RPMI8226 (cell line): Measurements from ENCODE around the gene ADD3.
"Not testable (repeated sequence)": the region's sequence is repeated elsewhere in the genome, so short reads cannot be mapped to it uniquely, and the experiment has no call there.

Experiments used
- DNase-seq: peaks from one replicate; pipeline ENCODE4 v3.0.0-alpha.2; 2015

ADD3 gene

DNA sequence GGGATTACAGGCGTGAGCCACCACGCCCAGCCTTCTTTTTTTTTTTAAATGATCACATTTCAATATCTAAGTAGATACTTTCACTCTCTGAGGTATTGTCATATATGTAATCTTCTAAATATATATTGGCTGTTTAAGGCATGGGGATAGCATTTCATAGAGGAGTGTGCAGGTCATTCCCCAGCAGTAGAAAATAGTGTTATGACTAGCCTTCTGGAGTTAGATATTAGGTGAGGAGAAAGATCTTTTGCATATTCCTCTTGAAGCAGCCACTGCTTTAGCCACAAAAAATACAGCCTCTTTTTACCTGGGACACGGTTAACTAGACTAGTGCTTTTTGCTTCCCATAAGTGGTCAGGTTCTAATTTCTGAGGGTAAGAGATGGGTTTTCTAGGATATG lies 28.9 kb downstream of the ADD3 start:
- DNase-seq, result no peak

DNA sequence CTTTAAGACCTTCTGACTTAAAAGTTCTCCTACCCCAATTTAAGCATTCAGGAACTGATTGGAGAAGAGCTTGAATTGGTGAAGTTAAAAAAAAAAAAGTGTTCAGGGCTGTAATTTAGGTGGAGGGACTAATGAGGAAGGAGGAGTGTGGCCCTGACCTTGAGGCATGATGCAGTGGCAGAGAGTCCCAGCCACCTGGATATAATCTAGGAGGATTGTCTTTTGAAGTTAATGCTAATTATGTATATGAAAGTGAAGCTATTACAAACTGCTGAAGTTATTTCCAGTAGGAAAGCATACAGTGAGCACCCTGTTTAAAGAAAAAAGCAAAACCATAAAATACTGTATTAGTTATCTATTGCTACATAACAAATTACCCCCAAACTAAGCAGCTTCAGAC lies 31.5 kb downstream of the ADD3 start:
- DNase-seq, result no peak

GRCh38 chr10:110040108-110040507 lies 32.3 kb downstream of the ADD3 start:
- DNase-seq, result no peak

DNA sequence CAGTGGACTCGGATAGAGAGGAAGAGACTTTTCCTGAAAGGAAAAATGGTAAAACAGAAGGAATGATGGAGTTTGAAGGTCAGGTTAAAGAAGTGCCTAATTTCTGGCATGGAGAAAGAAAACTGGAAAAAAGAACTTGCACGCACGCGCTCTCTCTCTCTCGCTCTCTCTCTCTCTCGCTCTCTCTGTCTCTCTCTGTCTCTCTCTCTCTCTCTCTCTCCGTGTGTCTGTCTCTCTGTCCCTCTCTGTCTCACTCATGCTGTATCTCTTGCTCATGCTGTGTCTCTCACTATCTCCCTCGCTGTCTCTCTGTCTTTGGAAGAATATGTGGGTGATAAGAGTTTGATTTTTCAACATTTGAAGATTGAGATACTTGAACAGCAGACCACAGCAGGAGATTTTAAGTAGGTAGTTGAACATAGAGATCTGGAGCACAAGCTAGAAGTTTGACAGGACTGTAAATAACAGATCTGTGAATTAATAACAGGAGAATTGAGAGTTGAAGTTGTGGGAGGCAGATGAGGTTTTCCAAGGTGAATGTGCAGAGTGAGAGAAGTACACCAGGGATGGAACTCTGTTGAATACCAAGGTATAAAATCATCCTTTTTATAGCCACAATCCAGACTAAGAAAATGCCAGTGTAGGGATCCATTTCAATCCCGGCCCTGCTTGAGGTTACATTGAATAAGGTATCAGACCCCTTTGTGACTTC lies 33.1 kb downstream of the ADD3 start:
- no peak for DNase-seq

DNA sequence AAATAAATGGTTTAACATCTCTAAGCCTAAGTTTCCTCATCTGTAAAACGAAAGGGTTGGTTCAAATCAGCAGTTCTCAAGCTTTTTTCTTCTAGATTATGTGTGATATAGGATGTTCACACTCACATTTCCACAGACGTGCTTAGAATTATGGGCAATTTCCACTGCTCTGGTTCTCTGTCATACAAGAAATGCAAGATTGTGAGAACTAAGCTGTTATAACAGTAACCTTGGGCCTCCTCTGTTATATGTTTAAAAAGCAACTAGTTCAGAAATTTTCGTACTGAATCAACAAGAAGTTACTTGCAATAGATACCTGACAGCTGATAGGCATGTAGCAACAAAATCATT lies 33.7 kb downstream of the ADD3 start:
- DNase-seq, result no peak

GRCh38 chr10:110042181-110042580 lies 34.4 kb downstream of the ADD3 start:
- no peak for DNase-seq

DNA sequence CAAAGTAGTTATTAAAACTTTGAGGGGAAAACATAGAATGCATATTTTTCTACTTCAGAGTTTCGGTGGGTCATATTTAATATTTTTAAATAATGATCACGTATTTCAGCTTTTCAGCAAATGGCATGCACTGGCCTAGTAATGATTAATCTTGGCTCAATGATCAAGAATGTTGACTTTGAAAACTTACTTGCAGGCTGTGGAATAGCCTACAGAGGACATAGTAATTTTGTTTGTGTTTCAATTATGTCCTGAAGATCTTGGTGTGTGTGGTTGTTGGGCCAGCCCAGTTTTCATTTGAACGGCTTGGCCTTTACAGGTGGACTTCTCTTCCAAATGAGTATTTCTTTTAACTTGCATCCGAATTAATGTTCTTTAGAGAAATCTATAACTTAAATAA lies 35.1 kb downstream of the ADD3 start:
- no peak for DNase-seq

DNA sequence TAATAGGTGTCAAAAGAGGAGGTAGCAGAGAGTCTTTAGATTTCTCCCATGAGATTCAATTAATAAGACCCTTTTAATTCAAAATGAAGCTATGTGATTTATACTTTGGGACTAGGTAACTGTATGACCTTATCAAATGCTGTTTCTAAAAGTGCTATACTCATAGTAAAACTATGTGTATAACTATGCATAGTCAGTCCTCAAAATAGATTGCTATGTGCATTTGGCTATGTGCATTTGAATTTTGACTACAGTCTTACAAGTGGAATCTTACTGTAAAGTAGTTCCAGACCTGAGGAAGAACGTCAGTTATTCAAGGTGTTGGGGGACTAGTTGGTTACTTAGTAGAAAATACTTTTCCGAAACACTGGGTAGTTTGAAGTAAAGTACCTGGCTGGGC lies 36.9 kb downstream of the ADD3 start:
- DNase-seq, result no peak

- DNase-seq, result no peak
Observed at GRCh38 chr10:110045772-110046171, 38.0 kb downstream of the ADD3 start.

- not testable (repeated sequence) for DNase-seq
Observed at GRCh38 chr10:110048145-110048544, 40.4 kb downstream of the ADD3 start.

DNA sequence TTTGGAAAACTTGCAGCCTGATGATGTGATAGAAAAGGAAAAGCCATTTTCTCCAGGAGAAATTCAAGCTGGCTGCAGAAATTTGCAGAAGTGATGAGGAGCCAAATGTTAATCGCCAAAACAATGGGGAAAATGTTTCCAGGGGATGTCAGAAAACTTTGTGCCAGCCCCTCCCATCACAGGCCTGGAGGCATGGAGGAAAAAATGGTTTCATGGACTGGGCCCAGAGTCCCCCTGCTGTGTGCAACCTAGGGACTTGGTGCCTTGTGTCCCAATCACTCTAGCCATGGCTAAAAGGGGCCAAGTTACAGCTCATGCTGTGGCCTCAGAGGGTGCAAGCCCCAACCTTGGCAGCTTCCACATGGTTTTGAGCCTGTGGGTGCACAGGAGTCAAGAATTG lies 41.0 kb downstream of the ADD3 start:
- no peak for DNase-seq

GRCh38 chr10:110049889-110050591 lies 42.3 kb downstream of the ADD3 start:
- DNase-seq, result not testable (repeated sequence)

DNA sequence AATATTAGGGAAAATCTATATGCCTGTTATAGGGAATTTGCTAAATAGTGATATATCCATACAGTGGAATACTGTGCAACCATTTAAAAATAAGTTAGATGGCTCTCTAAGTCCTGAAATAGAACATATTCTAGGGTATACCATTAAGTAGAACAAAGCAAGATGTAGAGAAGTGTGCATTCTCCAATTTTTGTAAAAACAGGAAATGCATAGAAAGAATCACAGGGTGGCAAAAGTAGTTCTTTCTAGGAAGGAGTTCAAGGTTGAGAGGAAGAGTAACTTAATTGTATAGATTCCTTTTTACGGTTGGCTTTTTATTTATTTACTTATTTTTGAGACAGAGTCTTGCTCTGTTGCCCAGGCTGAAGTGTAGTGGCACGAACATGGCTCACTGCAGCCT lies 43.7 kb downstream of the ADD3 start:
- DNase-seq, result no peak

DNA sequence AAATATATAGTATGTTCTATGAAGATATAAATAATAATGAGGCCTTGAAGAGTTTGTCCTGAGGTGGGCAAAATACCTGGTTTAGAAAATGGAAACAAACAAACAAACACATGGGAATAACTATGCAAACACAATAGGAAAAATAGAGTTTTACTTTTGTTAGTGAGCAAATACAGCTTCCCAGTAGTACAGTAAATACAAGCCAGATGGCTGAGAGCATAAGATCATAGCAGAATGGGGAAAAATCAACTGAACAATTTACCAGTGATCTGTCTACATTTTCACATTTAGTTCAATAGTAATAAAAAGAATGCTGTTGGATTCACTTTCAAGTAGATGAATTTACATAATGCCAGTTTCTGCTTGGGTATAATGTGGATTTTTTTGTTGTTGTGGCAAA lies 45.1 kb downstream of the ADD3 start:
- no peak for DNase-seq

- no peak for DNase-seq
Observed at GRCh38 chr10:110056822-110057221, 49.0 kb downstream of the ADD3 start.

GRCh38 chr10:110057456-110057855 lies 49.7 kb downstream of the ADD3 start:
- DNase-seq, result no peak

GRCh38 chr10:110058212-110058611 lies 50.4 kb downstream of the ADD3 start:
- no peak for DNase-seq

- DNase-seq, result no peak
Observed at GRCh38 chr10:110059925-110060324, 52.1 kb downstream of the ADD3 start.

DNA sequence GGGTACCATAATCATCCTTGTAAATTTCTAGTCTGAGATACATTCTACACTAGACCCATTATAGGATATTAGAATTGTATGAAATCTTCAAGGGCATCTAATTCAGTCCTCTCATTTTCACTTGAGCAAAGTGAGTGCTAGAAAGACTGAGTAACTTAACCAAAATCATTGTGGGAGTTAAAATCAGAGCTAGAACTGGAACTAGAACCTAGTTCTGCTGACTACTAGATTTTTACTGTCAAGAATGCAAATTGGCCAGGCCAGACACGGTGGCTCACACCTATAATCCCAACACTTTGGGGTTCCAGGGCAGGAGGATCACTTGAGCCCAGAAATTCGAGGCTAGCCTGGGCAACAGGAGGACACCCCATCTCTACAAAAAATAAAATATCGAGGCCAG lies 53.9 kb downstream of the ADD3 start:
- no peak for DNase-seq

- DNase-seq, result no peak
Observed at GRCh38 chr10:110065269-110065668, 57.5 kb downstream of the ADD3 start.

DNA sequence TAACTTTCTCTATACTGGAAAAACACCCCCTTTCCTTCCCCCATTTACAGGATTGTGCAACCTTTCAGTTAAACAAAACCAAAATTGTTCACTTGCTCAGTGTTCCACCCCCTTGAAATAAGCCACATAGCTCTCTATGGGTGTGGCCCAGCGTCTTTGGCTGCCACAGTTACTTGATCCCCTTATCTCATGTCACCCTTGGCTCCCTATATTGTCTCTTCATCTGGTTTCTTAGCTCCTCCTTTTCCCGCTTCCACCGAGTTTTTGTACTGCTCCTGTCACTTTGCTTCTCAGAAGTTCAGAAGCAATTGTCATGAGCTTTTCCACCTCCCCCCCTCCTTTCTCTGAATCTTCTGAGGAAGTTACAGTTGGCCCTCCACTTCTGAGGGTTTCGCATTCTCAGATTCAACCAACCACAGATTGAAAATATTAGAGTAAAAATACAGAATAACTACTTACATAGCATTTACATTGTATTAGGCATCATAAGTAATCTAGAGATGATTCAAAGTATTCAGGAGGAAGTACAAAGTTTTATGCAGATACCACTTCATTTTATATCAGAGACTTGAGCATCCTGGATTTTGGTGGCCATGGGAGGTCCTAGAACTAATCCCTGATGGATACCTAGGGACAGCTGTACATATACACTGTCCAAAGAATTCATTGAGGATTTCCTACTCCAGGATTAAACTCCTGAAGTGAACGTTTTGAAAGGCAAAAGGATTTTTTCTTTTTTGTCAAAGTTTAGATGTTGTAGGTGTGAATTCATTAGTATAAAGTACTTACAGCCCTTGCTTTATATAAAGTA lies 60.4 kb downstream of the ADD3 start:
- DNase-seq, result no peak

DNA sequence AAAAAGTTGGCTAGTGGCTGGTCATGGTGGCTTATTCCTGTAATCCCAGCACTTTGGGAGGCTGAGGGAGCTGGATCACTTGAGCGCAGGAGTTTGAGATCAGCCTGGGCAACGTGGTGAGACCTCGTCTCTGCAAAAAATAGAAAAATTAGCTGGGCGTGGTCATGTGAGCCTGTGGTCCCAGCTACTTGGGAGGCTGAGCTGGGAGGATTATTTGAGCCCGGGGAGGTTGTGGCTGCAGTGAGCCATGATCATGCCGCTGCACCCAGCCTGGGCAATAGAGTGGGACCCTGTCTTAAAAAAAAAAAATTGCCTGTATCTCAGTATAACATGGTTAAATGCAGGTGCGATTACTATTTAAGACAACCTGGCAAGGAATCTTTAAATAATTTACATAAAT lies 61.0 kb downstream of the ADD3 start:
- no peak for DNase-seq

- DNase-seq, result no peak
Observed at GRCh38 chr10:110069502-110069982, 61.8 kb downstream of the ADD3 start.

DNA sequence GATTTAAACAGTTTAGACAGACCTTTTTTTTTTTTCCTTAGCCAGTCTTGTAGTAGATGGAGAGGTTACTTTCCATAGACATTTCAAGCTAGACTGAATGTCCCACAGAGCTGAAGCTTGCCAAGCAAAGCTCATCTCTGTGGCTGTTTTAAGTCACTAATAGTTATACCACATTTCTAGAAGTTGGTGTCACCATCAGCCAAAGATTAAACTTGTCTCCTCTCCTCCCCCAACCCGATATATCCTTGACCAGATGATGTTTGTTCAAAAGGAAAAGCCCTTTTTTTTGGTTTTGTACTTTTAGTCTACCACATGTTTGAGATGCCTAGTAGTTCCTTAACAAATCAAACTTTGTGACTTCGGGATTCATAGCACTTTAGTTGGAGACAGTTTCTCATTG lies 66.1 kb downstream of the ADD3 start:
- DNase-seq, result no peak
